HepG2 (cell line): Measurements from ENCODE around the gene TAF3.

Experiments used
- ATAD3A ChIP-seq: sonication (generic); formaldehyde crosslinking; IDR thresholded peaks from 2 replicates; pipeline ENCODE4 v1.4.0; 2020; ENCODE audit warnings: missing genetic modification reagents
- EZH2 ChIP-seq: conservative IDR thresholded peaks from 2 replicates; pipeline ENCODE4 v1.6.1; 2012; ENCODE audit warnings: mild to moderate bottlenecking, low read depth, low read length, moderate library complexity
- ZBTB7B ChIP-seq: sonication (generic); formaldehyde crosslinking; IDR thresholded peaks from 2 replicates; pipeline ENCODE4 v1.4.0; 2020; ENCODE audit warnings: missing genetic modification reagents

GRCh38 chr10:8004469-8005000, 186.2 kb downstream of the TAF3 start:
- TF ChIP-seq ZBTB7B (CRISPR knock-in tag) (no peak), EZH2 (no peak), ATAD3A (no peak)
